Measurements from ENCODE around the gene MAP1S. TPM values are rescaled to one million over a fixed set of nuclear protein-coding genes. Genes with fewer than 3 reads are reported as not detected.

MAP1S gene
- total and polyA plus RNA-seq, 2 donors (not counting 1 experiment from before 2014, with no cell fraction given) = 10.5 to 18.3 TPM

- Histone ChIP-seq H3K4me3 (replicated peaks in 1 of 4; ENCODE audit: control extremely low read depth in 1 of 4, insufficient read depth in 1 of 4, low read depth in 3 of 4, low read length in 4 of 4) (peak overlapping the region; percentile 60 to 87 (median 75)), H3K27me3 (ENCODE audit: control insufficient read depth, insufficient read depth, low read length) (no peaks in the 10 kb centered on the region), H3K4me1 (ENCODE audit: control insufficient read depth, extremely low read depth, insufficient read depth, low read length) (peaks cover 4% of the 10 kb centered on the region), H3K27ac (ENCODE audit: insufficient read depth, low read length) (no peak overlapping the region), H3K36me3 (ENCODE audit: control insufficient read depth, insufficient read depth, low read length) (peaks cover 7% of the 10 kb centered on the region), H4K20me1 (ENCODE audit: control insufficient read depth, extremely low read depth, insufficient read depth, low read length) (no peaks in the 10 kb centered on the region), H3K79me2 (ENCODE audit: control insufficient read depth, insufficient read depth, low read length) (peaks cover 20% of the 10 kb centered on the region), H3K9me3 (ENCODE audit: control insufficient read depth, insufficient read depth, low read depth, low read length) (no peaks in the 10 kb centered on the region), H3K4me2 (ENCODE audit: extremely low read depth, insufficient read depth, low read length) (peak overlapping the region; percentile 75), H2AFZ (ENCODE audit: low read length) (no peak overlapping the region), H3K9ac (ENCODE audit: insufficient read depth, low read length) (peak overlapping the region; percentile 65)
- TF ChIP-seq CTCF (conservative IDR thresholded peaks at IDR 0.05 in 1 of 2, IDR thresholded peaks at IDR 0.05 in 1 of 2; ENCODE audit: low read depth in 1 of 2, low read length in 2 of 2) (no peak), EZH2 (IDR thresholded peaks at IDR 0.05; ENCODE audit: low read length, missing control alignments) (no peak)
- DNase-seq (ENCODE audit: low read depth in 2 of 2) = no peak
Measured at GRCh38 chr19:17720440-17720839, 1.2 kb downstream of the MAP1S start.

- peak overlapping the region in 3 of 4 experiments; percentile 5 to 87 (median 76) for H3K4me3 ChIP-seq (replicated peaks in 1 of 4; ENCODE audit: control extremely low read depth in 1 of 4, insufficient read depth in 1 of 4, low read depth in 3 of 4, low read length in 4 of 4)
- no peak overlapping the region for H3K9ac ChIP-seq (ENCODE audit: insufficient read depth, low read length)
- no peaks in the 10 kb centered on the region for H4K20me1 ChIP-seq (ENCODE audit: control insufficient read depth, extremely low read depth, insufficient read depth, low read length)
- TF ChIP-seq EZH2 (IDR thresholded peaks at IDR 0.05; ENCODE audit: low read length, missing control alignments) (no peak), CTCF (conservative IDR thresholded peaks at IDR 0.05 in 1 of 2, IDR thresholded peaks at IDR 0.05 in 1 of 2; ENCODE audit: low read depth in 1 of 2, low read length in 2 of 2) (no peak)
- peaks cover 20% of the 10 kb centered on the region for H3K79me2 ChIP-seq (ENCODE audit: control insufficient read depth, insufficient read depth, low read length)
- no peak for DNase-seq (ENCODE audit: low read depth in 2 of 2)
- H3K4me1 ChIP-seq (ENCODE audit: control insufficient read depth, extremely low read depth, insufficient read depth, low read length) = peaks cover 4% of the 10 kb centered on the region
- no peak overlapping the region for H2AFZ ChIP-seq (ENCODE audit: low read length)
- H3K27ac ChIP-seq (ENCODE audit: insufficient read depth, low read length) = peak overlapping the region; percentile 2
- peaks cover 13% of the 10 kb centered on the region for H3K36me3 ChIP-seq (ENCODE audit: control insufficient read depth, insufficient read depth, low read length)
- H3K27me3 ChIP-seq (ENCODE audit: control insufficient read depth, insufficient read depth, low read length) = no peaks in the 10 kb centered on the region
- peak overlapping the region; percentile 75 for H3K4me2 ChIP-seq (ENCODE audit: extremely low read depth, insufficient read depth, low read length)
- H3K9me3 ChIP-seq (ENCODE audit: control insufficient read depth, insufficient read depth, low read depth, low read length) = no peaks in the 10 kb centered on the region
Measured at GRCh38 chr19:17721111-17721628, 1.9 kb downstream of the MAP1S start.

- Histone ChIP-seq H3K9ac (ENCODE audit: insufficient read depth, low read length) (no peak overlapping the region), H3K36me3 (ENCODE audit: control insufficient read depth, insufficient read depth, low read length) (peaks cover 19% of the 10 kb centered on the region), H3K27ac (ENCODE audit: insufficient read depth, low read length) (peak overlapping the region; percentile 2), H4K20me1 (ENCODE audit: control insufficient read depth, extremely low read depth, insufficient read depth, low read length) (no peaks in the 10 kb centered on the region), H3K4me3 (replicated peaks in 1 of 4; ENCODE audit: control extremely low read depth in 1 of 4, insufficient read depth in 1 of 4, low read depth in 3 of 4, low read length in 4 of 4) (no peak overlapping the region), H3K79me2 (ENCODE audit: control insufficient read depth, insufficient read depth, low read length) (peaks cover 20% of the 10 kb centered on the region), H2AFZ (ENCODE audit: low read length) (no peak overlapping the region), H3K9me3 (ENCODE audit: control insufficient read depth, insufficient read depth, low read depth, low read length) (no peaks in the 10 kb centered on the region), H3K4me1 (ENCODE audit: control insufficient read depth, extremely low read depth, insufficient read depth, low read length) (peaks cover 4% of the 10 kb centered on the region), H3K27me3 (ENCODE audit: control insufficient read depth, insufficient read depth, low read length) (no peaks in the 10 kb centered on the region), H3K4me2 (ENCODE audit: extremely low read depth, insufficient read depth, low read length) (no peak overlapping the region)
- DNase-seq (ENCODE audit: low read depth in 2 of 2) = no peak
- TF ChIP-seq EZH2 (IDR thresholded peaks at IDR 0.05; ENCODE audit: low read length, missing control alignments) = no peak
- no peak for TF ChIP-seq CTCF (conservative IDR thresholded peaks at IDR 0.05 in 1 of 2, IDR thresholded peaks at IDR 0.05 in 1 of 2; ENCODE audit: low read depth in 1 of 2, low read length in 2 of 2)
Measured at GRCh38 chr19:17721821-17722220, 2.5 kb downstream of the MAP1S start.

Data from fibroblast of lung (primary cell).